HG02973 (cell line): ENCODE data around the gene CRY1.
"Not testable (repeated sequence)": the region's sequence is repeated elsewhere in the genome, so short reads cannot be mapped to it uniquely, and the experiment has no call there.

Experiments used
- ATAC-seq: cut with Tn5 transposase; IDR thresholded peaks from one replicate; pipeline ENCODE4 v1.9.1; 2021; ENCODE audit warnings: moderate library complexity; ENCODE audit not compliant: unreplicated experiment

The CRY1 gene

GRCh38 chr12:107011519-107011918 lies 81.8 kb downstream of the CRY1 start:
- no peak for ATAC-seq

DNA sequence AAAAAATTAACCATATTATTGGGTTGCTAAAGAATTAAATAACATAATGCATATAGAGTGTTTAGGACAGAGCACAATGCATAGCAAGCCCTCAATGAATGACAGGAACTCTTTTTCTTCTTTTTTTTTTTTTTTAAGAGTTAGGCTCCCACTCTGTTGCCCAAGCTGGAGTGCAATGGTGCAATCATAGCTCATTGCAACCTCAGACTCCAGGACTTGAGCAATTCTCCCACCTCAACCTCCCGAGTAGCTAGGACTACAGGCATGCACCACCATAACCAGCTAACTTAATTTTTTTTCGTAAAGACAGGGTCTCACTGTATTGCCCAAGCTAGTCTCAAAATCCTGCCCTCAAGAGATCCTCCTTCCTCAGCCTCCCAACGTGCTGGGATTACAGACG lies 85.9 kb downstream of the CRY1 start:
- no peak for ATAC-seq

- ATAC-seq: not testable (repeated sequence)
Observed at GRCh38 chr12:107002665-107003064, 90.7 kb downstream of the CRY1 start.

GRCh38 chr12:106999446-106999845 lies 93.9 kb downstream of the CRY1 start:
- no peak for ATAC-seq

DNA sequence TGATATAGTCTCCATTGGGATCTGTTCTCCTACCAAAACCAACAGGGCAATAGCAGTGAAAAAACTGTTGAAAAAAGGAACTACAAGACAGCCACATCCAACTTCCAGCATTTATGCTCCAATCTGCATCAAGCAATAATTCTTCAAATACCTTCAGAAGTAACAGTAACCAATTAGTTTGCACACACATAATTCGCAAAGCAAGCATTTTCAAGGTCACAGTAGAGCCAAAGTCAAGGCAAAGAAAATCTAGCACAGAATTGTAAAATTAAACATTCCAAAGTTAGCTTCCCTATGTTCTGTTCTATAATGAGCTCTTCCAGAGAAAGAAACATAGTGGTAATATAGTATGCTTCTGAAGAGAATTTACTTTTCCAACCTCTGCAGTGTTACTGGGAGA lies 95.4 kb downstream of the CRY1 start:
- no peak for ATAC-seq

DNA sequence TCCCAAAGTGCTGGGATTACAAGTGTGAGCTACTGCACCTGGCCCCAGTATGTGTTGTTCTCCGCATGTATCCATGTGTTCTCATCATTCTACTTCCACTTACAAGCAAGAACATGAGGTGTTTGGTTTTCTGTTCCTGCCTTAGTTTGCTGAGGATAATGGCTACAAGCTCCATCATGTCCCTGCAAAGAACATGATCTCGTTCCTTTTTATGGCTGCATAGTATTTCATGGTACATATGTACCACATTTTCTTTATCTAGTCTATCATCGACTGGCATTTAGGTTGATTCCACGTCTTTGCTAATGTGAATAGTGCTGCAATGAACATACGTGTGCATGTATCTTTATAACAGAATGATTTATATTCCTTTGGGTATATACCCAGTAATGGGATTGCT lies 97.2 kb downstream of the CRY1 start:
- not testable (repeated sequence) for ATAC-seq

GRCh38 chr12:106994579-106995220 lies 98.6 kb downstream of the CRY1 start:
- ATAC-seq: no peak

DNA sequence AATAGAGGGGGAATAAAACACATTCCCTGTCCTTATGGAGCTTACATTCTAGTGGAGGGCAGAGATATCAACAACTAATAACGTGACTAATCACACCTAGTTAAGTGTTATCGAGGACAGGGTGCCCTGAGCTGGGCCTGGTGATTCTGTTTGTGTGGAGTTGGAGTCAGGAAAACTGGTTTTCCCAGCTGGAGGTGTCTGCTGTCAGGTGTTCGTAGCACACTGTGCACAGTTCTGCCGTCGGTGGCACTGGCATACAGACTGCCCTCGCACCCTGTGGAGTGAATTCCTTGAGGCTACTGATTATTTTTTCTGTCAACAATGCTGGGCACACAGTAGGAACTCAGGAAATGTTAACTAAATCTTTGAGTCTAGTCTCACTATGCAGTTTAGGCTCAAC lies 105.5 kb downstream of the CRY1 start:
- no peak for ATAC-seq

DNA sequence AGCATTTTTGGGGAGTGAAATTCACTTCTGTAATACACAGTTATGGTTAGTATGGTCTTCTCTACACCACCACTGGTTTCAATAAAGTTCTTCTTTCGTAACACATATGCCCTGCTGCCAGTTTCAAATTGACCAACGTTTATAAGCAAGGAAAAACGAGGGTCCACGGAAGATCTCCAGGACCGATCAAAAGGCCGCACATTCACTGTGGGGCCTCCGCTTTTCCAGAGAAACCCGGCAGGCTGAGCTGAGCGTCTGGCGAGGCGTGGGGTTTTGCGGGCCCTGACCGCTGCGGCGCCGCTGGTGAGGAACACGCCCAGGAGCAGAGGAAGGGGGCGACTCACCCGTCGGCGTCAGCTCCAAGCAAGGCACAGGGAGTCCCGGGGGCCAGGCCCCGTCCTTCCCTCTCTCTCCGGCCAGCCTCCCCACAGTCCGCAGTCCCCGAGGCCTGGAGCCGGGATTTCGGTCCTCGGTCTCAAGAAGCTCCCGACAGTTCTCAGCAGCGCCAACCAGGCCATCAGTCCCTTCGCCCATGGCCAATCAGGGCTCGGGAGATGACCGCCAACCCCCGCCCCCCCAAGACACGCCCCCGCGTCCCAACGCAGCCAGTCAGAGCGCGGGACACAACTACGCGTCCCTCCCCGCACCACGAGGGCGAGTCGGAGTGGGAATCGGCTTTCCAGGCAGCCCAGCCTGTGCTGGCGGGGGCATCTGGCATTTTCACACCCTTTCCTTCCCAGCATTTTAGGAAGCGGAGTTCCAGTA lies 106.5 kb downstream of the CRY1 start, which contains the start of gene MTERF2:
Gene MTERF2, minus strand, starts transcription at position 522 of the 765 bp plus-strand sequence. CDS start 8,432 bp downstream, outside the sequence.
- peak; percentile 90 for ATAC-seq

DNA sequence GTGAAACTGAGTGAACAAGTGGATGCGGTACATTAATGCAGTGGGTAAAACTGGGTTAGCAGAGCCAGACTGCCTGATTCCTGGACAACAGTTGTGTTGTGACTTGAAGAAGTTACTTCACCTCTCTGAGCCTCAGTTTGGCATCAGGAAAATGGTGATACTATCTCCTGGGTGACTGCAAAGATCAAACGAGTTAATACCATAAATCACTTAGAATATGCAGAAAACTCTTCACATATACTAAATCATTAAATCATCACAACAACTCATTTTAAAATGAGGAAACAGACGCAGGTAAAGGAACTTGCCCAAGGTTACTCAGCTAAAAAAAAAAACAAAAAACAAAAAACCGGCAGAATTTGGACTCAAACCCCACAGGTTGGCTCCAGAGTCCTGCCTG lies 107.2 kb downstream of the CRY1 start:
- ATAC-seq: no peak

DNA sequence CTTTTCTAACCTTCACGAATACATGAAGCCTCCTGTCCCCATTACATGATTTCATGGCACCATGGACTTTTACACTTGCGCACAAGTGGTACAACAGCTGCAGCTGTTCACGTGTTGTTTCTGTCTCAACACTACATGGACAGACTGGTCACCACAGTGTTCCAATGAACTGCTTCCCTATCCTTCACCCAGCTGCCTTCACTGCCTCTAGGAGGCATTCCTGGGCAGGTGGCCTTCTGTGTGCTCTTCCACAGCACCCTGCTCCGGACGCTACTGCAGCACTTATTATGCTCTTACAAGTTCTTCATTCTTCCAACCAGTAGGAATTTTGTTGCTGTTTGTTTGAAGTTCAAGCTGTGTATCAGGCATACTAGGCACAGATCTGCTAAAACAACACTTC lies 107.9 kb downstream of the CRY1 start:
- no peak for ATAC-seq

DNA sequence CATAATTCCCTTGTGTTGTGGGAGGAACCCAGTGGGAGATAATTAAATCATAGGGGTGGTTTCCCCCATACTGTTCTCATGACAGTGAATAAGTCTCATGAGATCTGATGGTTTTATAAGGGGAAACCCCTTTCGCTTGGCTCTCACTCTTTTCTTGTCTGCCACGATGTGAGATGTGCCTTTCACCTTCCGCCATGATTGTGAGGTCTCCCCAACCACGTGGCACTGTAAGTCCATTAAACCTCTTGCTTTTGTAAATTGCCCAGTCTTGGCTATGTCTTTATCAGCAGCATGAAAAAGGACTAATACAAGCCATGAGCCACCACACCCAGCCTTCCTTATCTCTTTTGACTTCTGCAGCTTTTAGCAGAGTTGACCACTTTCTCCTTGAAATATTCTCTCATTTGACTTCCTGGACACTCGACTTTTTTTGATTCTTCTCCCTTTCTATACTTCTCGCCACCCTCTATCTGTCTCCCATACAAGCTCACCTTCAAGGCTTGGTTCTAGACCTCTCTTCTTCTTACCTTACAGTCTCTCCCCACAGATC lies 108.7 kb downstream of the CRY1 start:
- ATAC-seq: no peak

DNA sequence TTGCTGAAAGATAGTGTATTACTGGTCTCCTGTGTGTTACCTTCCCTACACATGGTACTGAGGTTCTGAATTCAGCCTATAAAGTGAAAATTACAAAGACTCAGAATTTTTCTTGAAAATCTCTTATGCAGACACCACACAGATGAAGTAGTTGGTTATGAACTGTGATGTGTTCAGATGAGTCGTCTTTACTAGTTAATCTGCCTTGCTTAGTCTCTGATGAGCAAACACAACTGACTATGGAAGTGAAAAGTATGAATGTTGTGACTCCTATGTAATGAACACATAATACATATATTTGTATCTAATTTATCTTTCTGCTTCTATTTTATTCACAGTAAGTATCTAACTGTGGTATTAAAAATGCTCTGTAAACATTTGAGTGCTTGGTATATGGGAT lies 111.1 kb downstream of the CRY1 start:
- ATAC-seq: no peak

GRCh38 chr12:106981788-106982187 lies 111.6 kb downstream of the CRY1 start:
- no peak for ATAC-seq

DNA sequence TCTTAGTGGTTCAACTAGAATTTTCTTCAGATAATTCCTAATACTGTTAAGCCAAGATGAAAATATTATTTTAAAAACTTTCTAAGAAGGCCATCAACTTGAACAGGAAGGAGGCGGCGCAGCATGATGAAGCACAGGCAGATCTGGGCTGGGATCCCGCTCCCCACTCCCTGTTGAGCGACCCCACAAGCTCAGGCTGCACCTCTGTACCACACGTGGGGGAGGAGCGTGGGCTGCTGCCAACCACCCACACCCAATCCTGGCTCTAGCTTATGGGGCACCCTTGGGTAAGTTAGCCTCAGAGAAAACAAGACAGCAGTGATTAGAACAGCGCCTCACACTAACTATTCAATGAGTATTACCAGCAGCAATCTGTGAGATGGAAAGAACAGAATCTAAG lies 112.4 kb downstream of the CRY1 start:
- ATAC-seq: no peak

- ATAC-seq: no peak
Observed at GRCh38 chr12:106978035-106978800, 115.1 kb downstream of the CRY1 start.

DNA sequence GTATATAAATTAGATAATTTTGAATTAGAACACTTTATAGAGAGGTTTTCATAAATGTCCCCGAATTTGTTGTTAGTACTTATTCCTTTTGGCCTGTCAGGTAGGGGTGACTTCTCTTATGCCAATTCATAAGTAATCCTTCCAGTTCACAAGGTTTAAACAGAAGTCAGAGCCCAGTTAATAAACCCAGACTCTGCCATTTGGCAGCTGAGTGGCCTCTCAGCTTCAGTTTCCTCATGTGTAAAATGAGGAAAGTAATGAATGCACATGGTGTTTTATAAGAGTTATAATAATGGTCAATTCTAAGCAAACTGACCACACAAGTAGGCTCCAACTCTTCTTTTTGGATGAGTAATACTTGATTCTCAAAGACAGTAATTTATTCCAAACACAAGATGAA lies 116.7 kb downstream of the CRY1 start:
- ATAC-seq: no peak

DNA sequence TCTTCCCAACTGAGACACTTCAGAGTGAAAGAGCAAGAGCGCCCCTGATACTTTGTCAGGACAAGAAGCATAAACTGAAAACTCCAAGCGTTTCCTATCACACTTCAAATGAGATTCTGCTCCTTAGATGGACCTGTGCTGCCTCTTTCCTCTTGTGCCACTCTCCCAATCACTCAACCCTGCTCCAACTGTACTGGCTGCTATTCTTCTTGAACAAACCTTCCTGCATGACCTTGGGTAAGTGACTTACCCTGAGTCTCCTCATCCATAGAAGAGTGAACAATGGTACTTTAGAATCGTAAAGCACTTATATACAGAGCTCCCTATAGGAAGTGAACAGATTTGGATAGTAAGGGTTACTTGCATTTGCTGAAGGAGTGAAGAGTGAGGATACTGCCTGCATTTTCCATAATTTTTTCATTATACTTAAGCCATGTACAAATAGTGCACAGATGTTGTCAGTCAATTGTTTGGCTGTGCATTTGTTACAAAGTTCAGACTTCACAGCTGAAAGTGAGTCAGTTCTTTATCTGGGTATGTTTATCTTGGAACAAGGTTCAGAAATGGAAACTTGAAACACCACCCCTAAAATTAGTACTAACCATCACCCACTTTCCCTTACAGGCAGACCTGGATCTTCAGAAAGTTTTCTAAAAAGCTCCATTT lies 117.2 kb downstream of the CRY1 start:
- ATAC-seq: no peak

DNA sequence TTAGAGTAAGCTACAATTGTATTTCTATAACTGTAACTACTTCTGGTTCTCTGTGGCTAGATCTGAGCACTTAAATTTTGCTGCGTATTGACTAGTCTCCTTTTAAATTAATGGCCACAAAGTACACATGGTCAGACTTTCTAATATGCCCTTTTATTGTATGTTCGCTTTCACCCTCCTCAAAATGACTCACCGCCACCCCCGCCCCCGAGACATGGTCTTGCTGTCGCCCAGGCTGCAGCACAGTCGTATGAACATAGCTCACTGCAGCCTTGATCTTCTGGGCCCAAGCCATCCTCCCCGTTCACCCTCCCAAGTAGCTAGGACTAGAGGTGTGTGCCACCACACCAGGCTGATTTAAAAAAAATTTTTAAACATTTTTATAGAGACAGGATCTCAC lies 118.3 kb downstream of the CRY1 start:
- no peak for ATAC-seq

DNA sequence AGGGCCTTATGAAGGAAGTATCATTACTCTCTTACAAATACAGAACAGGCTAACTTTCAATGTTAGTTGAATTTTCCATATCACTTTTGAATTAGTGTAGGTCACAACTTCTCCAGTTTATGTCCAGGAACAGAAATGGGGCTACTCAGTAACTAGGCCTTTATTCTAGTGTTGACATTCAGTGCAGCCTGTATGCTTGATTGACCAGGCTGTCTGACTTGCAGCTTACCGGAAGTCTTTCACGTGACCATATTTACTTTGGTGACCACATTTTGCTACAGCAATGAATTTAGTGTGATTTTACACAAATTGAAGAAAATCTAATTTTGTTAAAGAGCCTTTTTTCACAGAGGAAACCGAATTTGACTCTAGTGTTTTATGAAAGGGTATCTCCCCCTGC lies 118.8 kb downstream of the CRY1 start:
- peak; percentile 82 for ATAC-seq

DNA sequence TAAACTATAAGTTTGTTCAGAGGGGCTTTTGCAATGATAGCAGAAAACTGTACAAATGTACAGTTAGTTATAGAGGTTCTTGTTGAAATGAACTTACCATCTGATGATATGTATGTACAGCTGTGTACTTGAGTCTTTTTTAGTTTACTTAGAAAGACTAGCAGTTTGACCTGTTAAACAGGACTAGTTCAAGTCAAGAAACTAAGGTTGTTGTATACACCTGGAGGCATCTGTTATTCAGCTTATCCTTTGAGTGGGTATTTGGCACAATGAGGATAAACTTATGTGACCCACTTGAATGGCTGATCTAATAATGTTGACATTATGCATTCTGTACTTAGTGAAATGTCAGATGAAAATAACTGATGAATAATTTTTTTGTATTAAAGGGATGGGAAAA lies 119.8 kb downstream of the CRY1 start:
- no peak for ATAC-seq
